Measurements from ENCODE around the gene BMP4. TPM values are rescaled to one million over a fixed set of nuclear protein-coding genes. Genes with fewer than 3 reads are reported as not detected.

Gene BMP4
- total RNA-seq = 12.3 and 15.2 TPM in 2 replicates

GRCh38 chr14:53956427-53957201 lies at the start of gene BMP4:
Gene BMP4, minus strand, starts transcription at chr14:53956825. Its CDS starts 4,603 bp downstream, at chr14:53952222.

All from cardiac ventricle fibroblast (primary cell).